Spleen (tissue), 7 donors: Measurements from ENCODE around the gene LRRC10B.

ENCODE experiments used
- POLR2A ChIP-seq, 3 donors: fragments of 450-650 bp; IDR thresholded peaks; one replicate each; pipeline ENCODE4 v1.5.1; 2017; ENCODE audit warnings: antibody characterized with exemption in 3 of 3, mild to moderate bottlenecking in 1 of 3
- TF ChIP-seq, protein P1 (sequence below), 11 experiments: fragments of 200-600 bp in 7 of 11; fragments of 450-650 bp in 4 of 11; sonication (generic) in 4 of 11; IDR thresholded peaks in 8 of 11; conservative IDR thresholded peaks in 3 of 11; 1 replicate in 7 of 11; 2 replicates in 4 of 11; pipeline versions ENCODE4 v1.4.0 to v1.8.0; 2016 to 2021; ENCODE audit warnings: antibody characterized with exemption in 11 of 11, inconsistent platforms in 4 of 11, mild to moderate bottlenecking in 1 of 11
- donor health status: DM: no; HTN: no; CAD: no; lungs with moderate emphysema.
- donor health status: DM: no; HTN: no; CAD: no.
- donor health status: DM: no; HTN: no; CAD: no.

DNA sequence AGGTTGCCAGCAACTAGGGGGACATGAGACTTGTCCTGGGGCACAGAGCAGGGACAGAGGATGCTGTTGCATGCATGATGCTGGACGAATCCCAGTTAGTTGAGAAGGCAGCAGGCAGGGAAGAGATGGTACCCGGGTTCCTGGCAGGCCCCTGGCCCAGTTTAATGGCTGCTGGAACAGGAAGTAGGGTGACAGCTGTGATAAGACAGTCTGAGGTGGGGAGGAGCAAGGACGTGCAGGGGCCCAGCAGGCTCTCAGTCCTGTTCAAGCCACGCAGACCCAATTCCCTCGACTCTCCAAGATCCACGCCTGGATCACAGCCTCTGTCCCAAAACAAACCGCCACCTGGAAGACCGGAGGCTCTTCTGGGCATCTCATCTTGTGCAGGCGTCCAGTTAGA, 32.0 kb downstream of the LRRC10B start:
- TF ChIP-seq, protein P1, sequence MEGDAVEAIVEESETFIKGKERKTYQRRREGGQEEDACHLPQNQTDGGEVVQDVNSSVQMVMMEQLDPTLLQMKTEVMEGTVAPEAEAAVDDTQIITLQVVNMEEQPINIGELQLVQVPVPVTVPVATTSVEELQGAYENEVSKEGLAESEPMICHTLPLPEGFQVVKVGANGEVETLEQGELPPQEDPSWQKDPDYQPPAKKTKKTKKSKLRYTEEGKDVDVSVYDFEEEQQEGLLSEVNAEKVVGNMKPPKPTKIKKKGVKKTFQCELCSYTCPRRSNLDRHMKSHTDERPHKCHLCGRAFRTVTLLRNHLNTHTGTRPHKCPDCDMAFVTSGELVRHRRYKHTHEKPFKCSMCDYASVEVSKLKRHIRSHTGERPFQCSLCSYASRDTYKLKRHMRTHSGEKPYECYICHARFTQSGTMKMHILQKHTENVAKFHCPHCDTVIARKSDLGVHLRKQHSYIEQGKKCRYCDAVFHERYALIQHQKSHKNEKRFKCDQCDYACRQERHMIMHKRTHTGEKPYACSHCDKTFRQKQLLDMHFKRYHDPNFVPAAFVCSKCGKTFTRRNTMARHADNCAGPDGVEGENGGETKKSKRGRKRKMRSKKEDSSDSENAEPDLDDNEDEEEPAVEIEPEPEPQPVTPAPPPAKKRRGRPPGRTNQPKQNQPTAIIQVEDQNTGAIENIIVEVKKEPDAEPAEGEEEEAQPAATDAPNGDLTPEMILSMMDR (IDR thresholded peaks at IDR 0.05 in 8 of 11, conservative IDR thresholded peaks at IDR 0.05 in 3 of 11): no peak
- TF ChIP-seq POLR2A (IDR thresholded peaks at IDR 0.05): no peak
